CD4-positive, alpha-beta T cell (primary cell): ENCODE measurements around the gene PLK3. TPM values are rescaled to one million over a fixed set of nuclear protein-coding genes. Genes with fewer than 3 reads are reported as not detected.

Source experiments
- ATAC-seq: fragments of 200-7000 bp; cut with Tn5 transposase; one replicate; pipeline ENCODE4 v1.10.0; 2022; ENCODE audit warnings: mild to moderate bottlenecking; ENCODE audit not compliant: poor library complexity
- CTCF ChIA-PET: fragments of 350-600 bp; sonication (Branson Sonifier 250); formaldehyde crosslinking; loops from one replicate; lab custom pipeline; 2021; ENCODE audit warnings: antibody characterized with exemption, inconsistent platforms; lab: Charles Lee
- POLR2A ChIA-PET: fragments of 350-600 bp; sonication (Branson Sonifier 250); formaldehyde crosslinking; loops from one replicate; lab custom pipeline; 2021; ENCODE audit warnings: antibody characterized with exemption, inconsistent platforms; lab: Charles Lee
- DNase-seq, 14 experiments: peaks; one replicate each; pipeline ENCODE4 v3.0.0-alpha.2; 2013 to 2020; ENCODE audit warnings: mixed read lengths in 2 of 14
- H3K27ac ChIP-seq, 2 donors: one replicate each; pipeline versions ENCODE4 v1.5.1 to v1.7.0; 2013; ENCODE audit warnings: low read length in 2 of 2, low read depth in 1 of 2, mild to moderate bottlenecking in 1 of 2
- H3K27me3 ChIP-seq, 2 experiments: 1 replicate in 1 of 2; 2 replicates in 1 of 2; pipeline versions ENCODE4 v1.6.1 to v1.7.0; 2013; ENCODE audit warnings: low read length in 2 of 2, control low read depth in 1 of 2, mild to moderate bottlenecking in 1 of 2, moderate library complexity in 1 of 2; ENCODE audit not compliant: insufficient read depth in 2 of 2, control insufficient read depth in 1 of 2
- H3K36me3 ChIP-seq: one replicate; pipeline ENCODE4 v1.6.1; 2013; ENCODE audit warnings: low read length, control low read depth; ENCODE audit not compliant: insufficient read depth
- H3K4me1 ChIP-seq: one replicate; pipeline ENCODE4 v1.6.1; 2013; ENCODE audit warnings: low read length, control low read depth; ENCODE audit not compliant: insufficient read depth
- H3K4me3 ChIP-seq: one replicate; pipeline ENCODE4 v1.5.1; 2013; ENCODE audit warnings: mild to moderate bottlenecking, low read length, moderate library complexity
- H3K9me3 ChIP-seq, 2 experiments: 1 replicate in 1 of 2; 2 replicates in 1 of 2; pipeline versions ENCODE4 v1.6.1 to v1.7.0; 2013; ENCODE audit warnings: low read length in 2 of 2, mild to moderate bottlenecking in 2 of 2, control low read depth in 1 of 2, moderate library complexity in 1 of 2; ENCODE audit not compliant: control insufficient read depth in 1 of 2, insufficient read depth in 1 of 2
- H3K27ac Mint-ChIP-seq: one replicate; pipeline ENCODE4 v1.8.0; 2020; ENCODE audit warnings: mixed read lengths
- H3K27me3 Mint-ChIP-seq: one replicate; pipeline ENCODE4 v1.8.0; 2021; ENCODE audit warnings: mixed read lengths
- H3K36me3 Mint-ChIP-seq: one replicate; pipeline ENCODE4 v1.8.0; 2021; ENCODE audit warnings: low read depth, mixed read lengths
- H3K4me1 Mint-ChIP-seq: one replicate; pipeline ENCODE4 v1.8.0; 2021; ENCODE audit warnings: low read depth, mixed read lengths
- H3K4me3 Mint-ChIP-seq: one replicate; pipeline ENCODE4 v1.8.0; 2020; ENCODE audit warnings: mild to moderate bottlenecking, mixed read lengths
- H3K9me3 Mint-ChIP-seq: one replicate; pipeline ENCODE4 v1.8.0; 2020; ENCODE audit warnings: mixed read lengths
- CTCF ChIP-seq: fragments of 200-600 bp; IDR thresholded peaks from one replicate; pipeline ENCODE4 v1.8.0; 2022; ENCODE audit warnings: antibody characterized with exemption, mild to moderate bottlenecking
- intact Hi-C, 2 experiments: fragments of 100-400 bp; cut with DNase I in 1 of 2; cut with micrococcal nuclease in 1 of 2; formaldehyde crosslinking; loops; one replicate each; pipeline versions ENCODE4 v1.15.1 to v1.9.0; 2023 to 2025; cut with DNase I, micrococcal nuclease
- total RNA-seq, 174 experiments: library from RNA in 2 of 174; stranded (reverse) in 2 of 174; gene quantifications; one replicate each; pipeline ENCODE4 v1.2.3 and lab custom pipeline; 2021 to 2026

Gene PLK3
- total RNA-seq, 2 experiments from 2014 or later = 794 TPM

- intact Hi-C loops = loop anchor here (10.0 kb wide), 3 partner anchors 177 to 777 kb away; partner anchors contain the start of genes NASP (in 2 of the 2), EIF2B3 (in 1 of the 2), HECTD3 (in 1 of the 2) and UROD (in 1 of the 2)
Measured at GRCh38 chr1:44807364-44808062, 7.3 kb downstream of the PLK3 start.

GRCh38 chr1:44808063-44808937 lies 8.1 kb downstream of the PLK3 start, which contains the start of gene BTBD19:
BTBD19 (plus strand) TSS chr1:44808523; CDS start chr1:44808821, 298 bp downstream.
- H3K4me1 Mint-ChIP-seq = peaks cover 72% of the 10 kb centered on the region
- ChIA-PET CTCF (interaction anchor here (0.8 to 6.5 kb wide), 7 partner anchors 8 to 87 kb away, joined by 3 to 57 read pairs (median 6); partner anchors contain the start of genes PLK3 and RNU5D-1), POLR2A (interaction anchor here (0.7 to 16.3 kb wide), 24 partner anchors 7 to 879 kb away, joined by 3 to 599 read pairs (median 6); partner anchors contain the start of genes BEST4, CCDC163, EIF2B3 and GPBP1L1)
- ATAC-seq (peak; percentile 4), DNase-seq (peak in 8 of 14 experiments; percentile 19 to 91 (median 38))
- H3K4me1 ChIP-seq = peaks cover 100% of the 10 kb centered on the region
- peaks cover 54% of the 10 kb centered on the region for H3K36me3 Mint-ChIP-seq
- H3K9me3 ChIP-seq = peaks cover 0 to 4% of the 10 kb centered on the region in 2 experiments
- no peaks in the 10 kb centered on the region for H3K27me3 ChIP-seq
- H3K4me3 Mint-ChIP-seq = peak within 1 kb of the TSS; percentile 83
- peaks cover 4% of the 10 kb centered on the region for H3K27me3 Mint-ChIP-seq
- no peak for TF ChIP-seq CTCF
- intact Hi-C loops = loop anchor here (10.0 kb wide), 3 partner anchors 177 to 777 kb away; partner anchors contain the start of genes NASP (in 2 of the 2), EIF2B3 (in 1 of the 2), HECTD3 (in 1 of the 2) and UROD (in 1 of the 2)
- H3K27ac ChIP-seq = peak within 1 kb of the TSS; percentile 99 to 100
- no peaks in the 10 kb centered on the region for H3K9me3 Mint-ChIP-seq
- peak within 1 kb of the TSS; percentile 99 for H3K27ac Mint-ChIP-seq
- peak within 1 kb of the TSS; percentile 12 for H3K4me3 ChIP-seq
- peaks cover 35% of the 10 kb centered on the region for H3K36me3 ChIP-seq

More at GRCh38 chr1:44807364-44808062, 7.3 kb downstream of the PLK3 start:
- H3K9me3 ChIP-seq = peaks cover 0 to 4% of the 10 kb centered on the region in 2 experiments
- peaks cover 79% of the 10 kb centered on the region for H3K4me1 Mint-ChIP-seq
- peak overlapping the region; percentile 99 for H3K27ac Mint-ChIP-seq
- H3K4me3 Mint-ChIP-seq = peak overlapping the region; percentile 83
- H3K27me3 ChIP-seq = no peaks in the 10 kb centered on the region
- ATAC-seq (peak; percentile 56), DNase-seq (peak; percentile 82 to 98 (median 94))
- peaks cover 4% of the 10 kb centered on the region for H3K27me3 Mint-ChIP-seq
- H3K4me1 ChIP-seq = peaks cover 100% of the 10 kb centered on the region
- no peaks in the 10 kb centered on the region for H3K9me3 Mint-ChIP-seq
- POLR2A ChIA-PET = interaction anchor here (0.7 to 16.3 kb wide), 15 partner anchors 6 to 880 kb away, joined by 3 to 599 read pairs (median 11); partner anchors contain the start of genes CCDC163, EIF2B3, GPBP1L1 and HECTD3
- H3K27ac ChIP-seq = peak overlapping the region; percentile 99 to 100
- peaks cover 43% of the 10 kb centered on the region for H3K36me3 ChIP-seq
- peak overlapping the region; percentile 12 for H3K4me3 ChIP-seq
- CTCF ChIA-PET = interaction anchor here (1.7 to 6.5 kb wide), 3 partner anchors 7 to 77 kb away, joined by 6 to 57 read pairs (median 36); partner anchors contain the start of genes PLK3 and RNU5D-1
- H3K36me3 Mint-ChIP-seq = peaks cover 62% of the 10 kb centered on the region
- TF ChIP-seq CTCF = no peak
